ENCODE data around the gene ATAD3C. TPM values are rescaled to one million over a fixed set of nuclear protein-coding genes. Genes with fewer than 3 reads are reported as not detected.

Gene ATAD3C
- total and polyA plus RNA-seq, 2 of the 4 experiments (the other 2 are of a cell fraction): not detected

DNA sequence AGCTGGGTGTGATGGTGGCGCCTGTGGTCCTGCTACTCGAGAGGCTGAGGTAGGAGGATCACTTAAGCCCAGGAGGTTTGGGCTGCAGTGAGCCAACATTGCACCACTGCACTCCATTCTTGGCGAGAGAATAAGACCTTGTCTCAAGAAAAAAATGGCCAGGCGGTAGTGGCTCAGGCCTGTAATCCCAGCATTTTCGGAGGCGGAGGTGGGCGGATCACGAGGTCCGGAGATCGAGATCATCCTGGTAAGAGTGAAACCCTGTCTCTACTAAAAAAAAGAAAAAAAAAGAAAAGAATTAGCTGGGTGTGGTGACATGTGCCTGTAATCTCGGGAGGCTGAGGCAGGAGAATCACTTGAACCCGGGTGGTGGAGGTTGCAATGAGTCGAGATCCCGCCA, 33.4 kb downstream of the ATAD3C start:
- Histone ChIP-seq H4K5ac (ENCODE audit: low read depth, low read length) (no peak overlapping the region), H2AK9ac (replicated peaks; ENCODE audit: low read depth, low read length, poor library complexity) (no peak overlapping the region), H4K20me1 (ENCODE audit: insufficient read depth, low read length) (no peaks in the 10 kb centered on the region), H3K14ac (replicated peaks; ENCODE audit: low read depth, low read length) (no peak overlapping the region), H3K4ac (ENCODE audit: low read depth, low read length) (no peak overlapping the region), H2BK5ac (ENCODE audit: low read depth, low read length, poor library complexity, severe bottlenecking) (no peak overlapping the region), H3K56ac (ENCODE audit: extremely low read depth, insufficient read depth, low read length) (no peak overlapping the region), H3K27ac (ENCODE audit: insufficient read depth, low read length) (no peak overlapping the region), H2BK20ac (ENCODE audit: low read depth, low read length) (no peak overlapping the region), H3K9me1 (ENCODE audit: insufficient read depth, low read length) (0 out of 2 replicates have a peak, but pooled peaks cover 6% of the 10 kb centered on the region), H3K36me3 (ENCODE audit: control insufficient read depth, insufficient read depth, low read length) (peaks cover 47% of the 10 kb centered on the region), H4K8ac (ENCODE audit: low read depth in 2 of 2, low read length in 2 of 2) (no peak overlapping the region), H3K18ac (ENCODE audit: low read depth, low read length) (no peak overlapping the region), H3K4me3 (ENCODE audit: insufficient read depth, low read depth, low read length) (no peak overlapping the region), H3K23ac (ENCODE audit: low read depth, low read length) (no peak overlapping the region), H2BK120ac (ENCODE audit: low read depth, low read length) (no peak overlapping the region), H3K4me1 (ENCODE audit: control insufficient read depth, insufficient read depth, low read length) (no peaks in the 10 kb centered on the region), H3K79me1 (ENCODE audit: low read depth in 1 of 2, low read length in 2 of 2) (peaks cover 4 to 17% of the 10 kb centered on the region in 2 experiments), H2AFZ (replicated peaks; ENCODE audit: low read length, poor library complexity) (no peak overlapping the region), H4K91ac (ENCODE audit: insufficient read depth, low read depth, low read length) (no peak overlapping the region), H2BK15ac (ENCODE audit: low read depth, low read length) (no peak overlapping the region), H2AK5ac (ENCODE audit: low read depth, low read length) (no peak overlapping the region), H3K9ac (ENCODE audit: low read depth, low read length) (no peak overlapping the region), H3K27me3 (ENCODE audit: control insufficient read depth, insufficient read depth, low read length) (no peaks in the 10 kb centered on the region), H3K4me2 (ENCODE audit: low read depth, low read length) (no peak overlapping the region), H3K9me3 (ENCODE audit: control insufficient read depth, insufficient read depth, low read length) (no peaks in the 10 kb centered on the region)
- dilution Hi-C loops (cut with HindIII; ENCODE audit: low sequenced_read_pairs, unreplicated experiment) (no loop called here), intact Hi-C loops (cut with micrococcal nuclease) (no loop called here), in situ Hi-C loops (cut with MboI; ENCODE audit: low sequenced_read_pairs) (no loop called here)
- CTCF ChIA-PET: no interaction called here
- 100% methylated on average over 1 of the region's 14 CpGs; no CpG with 5 or more reads in 1 of the 2 experiments for WGBS, 2 experiments (ENCODE audit: extremely low coverage in 2 of 2, insufficient read length in 1 of 2)
- POLR2A ChIA-PET (ENCODE audit: unreplicated experiment): no interaction called here
- TF ChIP-seq BHLHE40 (IDR thresholded peaks at IDR 0.05; ENCODE audit: low read depth, low read length): no peak
- no peak for TF ChIP-seq CEBPB (IDR thresholded peaks at IDR 0.05; ENCODE audit: low read depth, low read length)
- TF ChIP-seq MAZ (IDR thresholded peaks at IDR 0.05; ENCODE audit: borderline replicate concordance, low read depth, low read length): no peak
- TF ChIP-seq RAD21 (IDR thresholded peaks at IDR 0.05; ENCODE audit: low read length): no peak
- no peak for TF ChIP-seq CTCF (conservative IDR thresholded peaks at IDR 0.05; ENCODE audit: low read depth, low read length)
- TF ChIP-seq USF2 (IDR thresholded peaks at IDR 0.05; ENCODE audit: low read depth, low read length): no peak
- no peak for TF ChIP-seq FOS (IDR thresholded peaks at IDR 0.05; ENCODE audit: low read depth, low read length)
- DNase-seq (no peak), ATAC-seq (ENCODE audit: low read depth) (no peak)
- no TSS peak for BruUV-seq (replicated peaks)
